Activated CD4-positive, alpha-beta memory T cell treated with anti-CD3 and anti-CD28 coated beads for 36 hours (primary cell): Measurements from ENCODE around the gene FAM9A. TPM values are rescaled to one million over a fixed set of nuclear protein-coding genes. Genes with fewer than 3 reads are reported as not detected.

Experiments
- CTCF ChIA-PET: fragments of 350-600 bp; sonication (Branson Sonifier 250); formaldehyde crosslinking; loops from one replicate; lab custom pipeline; 2021; ENCODE audit warnings: antibody characterized with exemption, inconsistent platforms; lab: Charles Lee
- POLR2A ChIA-PET: fragments of 350-600 bp; sonication (Branson Sonifier 250); formaldehyde crosslinking; loops from one replicate; lab custom pipeline; 2021; ENCODE audit warnings: antibody characterized with exemption; lab: Charles Lee
- DNase-seq: peaks from one replicate; pipeline ENCODE4 v3.0.0-alpha.2; 2020
- H3K27ac Mint-ChIP-seq: one replicate; pipeline ENCODE4 v1.8.0; 2021; ENCODE audit warnings: mixed read lengths
- H3K27me3 Mint-ChIP-seq: one replicate; pipeline ENCODE4 v1.8.0; 2021; ENCODE audit warnings: mixed read lengths
- H3K36me3 Mint-ChIP-seq: one replicate; pipeline ENCODE4 v1.8.0; 2021; ENCODE audit warnings: mixed read lengths
- H3K4me1 Mint-ChIP-seq: one replicate; pipeline ENCODE4 v1.8.0; 2021; ENCODE audit warnings: low read depth, mixed read lengths
- H3K4me3 Mint-ChIP-seq: one replicate; pipeline ENCODE4 v1.8.0; 2021; ENCODE audit warnings: mild to moderate bottlenecking, mixed read lengths
- H3K9me3 Mint-ChIP-seq: one replicate; pipeline ENCODE4 v1.8.0; 2021; ENCODE audit warnings: mixed read lengths
- intact Hi-C: fragments of 100-400 bp; cut with micrococcal nuclease; formaldehyde crosslinking; loops from one replicate; pipeline ENCODE4 v1.15.1; 2023
- total RNA-seq, 2 experiments: library from RNA; stranded (reverse); gene quantifications; one replicate each; pipeline ENCODE4 v1.2.3, GENCODE V29; 2021

Gene FAM9A
- total RNA-seq, result not detected

GRCh38 chrX:8801041-8801599 lies at the start of gene FAM9A:
TSS of gene FAM9A (minus strand) at chrX:8801383. CDS start at chrX:8800171, 1,212 bp downstream.
- H3K9me3 Mint-ChIP-seq, result no peaks in the 10 kb centered on the region

DNA sequence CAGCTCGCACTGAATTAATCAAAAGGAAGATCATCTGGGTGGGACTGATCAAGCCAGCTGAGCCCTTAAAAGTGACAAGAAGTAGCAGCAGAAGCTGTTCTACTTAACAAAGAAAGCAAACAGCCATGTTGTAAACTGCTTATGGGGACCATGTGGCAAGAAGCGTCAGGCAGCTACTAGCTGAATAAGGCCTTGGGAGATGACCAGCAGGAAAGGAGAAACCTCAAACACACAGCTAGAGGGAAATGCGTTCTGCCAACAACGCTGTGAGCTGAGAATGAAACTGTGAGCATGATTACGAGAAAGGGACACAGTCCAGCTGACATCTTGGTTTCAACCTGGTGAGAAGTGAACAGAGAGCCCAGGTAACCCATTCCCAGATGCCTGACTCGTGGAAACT lies 49.3 kb upstream of the FAM9A start:
- no peak for DNase-seq
- H3K27ac Mint-ChIP-seq, result no peak overlapping the region
- no peaks in the 10 kb centered on the region for H3K36me3 Mint-ChIP-seq
- intact Hi-C loops, result no loop called here
- H3K9me3 Mint-ChIP-seq, result no peaks in the 10 kb centered on the region
- H3K4me3 Mint-ChIP-seq, result no peak overlapping the region
- CTCF ChIA-PET, result no interaction called here
- H3K4me1 Mint-ChIP-seq, result no peaks in the 10 kb centered on the region
- POLR2A ChIA-PET, result no interaction called here
- H3K27me3 Mint-ChIP-seq, result peaks cover 5% of the 10 kb centered on the region

More at GRCh38 chrX:8801041-8801599, at the start of gene FAM9A:
- no peaks in the 10 kb centered on the region for H3K4me1 Mint-ChIP-seq
- POLR2A ChIA-PET, result no interaction called here
- H3K4me3 Mint-ChIP-seq, result no peak within 1 kb of the TSS
- H3K27me3 Mint-ChIP-seq, result peaks cover 1% of the 10 kb centered on the region
- intact Hi-C loops, result no loop called here
- no peak within 1 kb of the TSS for H3K27ac Mint-ChIP-seq
- CTCF ChIA-PET, result no interaction called here
- no peak for DNase-seq
- no peaks in the 10 kb centered on the region for H3K36me3 Mint-ChIP-seq

DNA sequence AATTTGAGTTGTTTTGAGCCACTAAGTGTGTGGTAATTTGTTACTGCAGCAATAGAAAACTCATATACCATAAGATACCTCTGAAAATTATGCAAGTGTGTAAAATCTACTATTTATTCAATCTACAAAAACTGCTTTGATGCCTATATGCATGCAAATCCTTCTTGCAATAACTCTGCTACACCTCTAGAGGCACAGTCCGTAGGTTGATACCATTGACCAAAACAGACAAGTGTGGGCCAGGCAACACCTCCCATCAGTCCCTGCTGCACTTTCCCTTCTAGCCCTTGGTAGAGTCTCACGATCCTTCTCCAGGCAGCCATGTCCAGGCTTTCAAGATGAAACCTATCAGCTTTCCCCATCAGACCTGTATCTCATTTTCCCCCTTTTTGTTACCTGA lies 48.8 kb upstream of the FAM9A start:
- Mint-ChIP-seq H3K27ac (no peak overlapping the region), H3K27me3 (peaks cover 5% of the 10 kb centered on the region), H3K9me3 (no peaks in the 10 kb centered on the region), H3K4me1 (no peaks in the 10 kb centered on the region), H3K4me3 (no peak overlapping the region), H3K36me3 (no peaks in the 10 kb centered on the region)
- DNase-seq, result no peak
- CTCF ChIA-PET, result no interaction called here
- POLR2A ChIA-PET, result no interaction called here
- intact Hi-C loops, result no loop called here

GRCh38 chrX:8849458-8849857 lies 48.3 kb upstream of the FAM9A start:
- Mint-ChIP-seq H3K4me3 (no peak overlapping the region), H3K27ac (no peak overlapping the region), H3K4me1 (no peaks in the 10 kb centered on the region), H3K9me3 (no peaks in the 10 kb centered on the region), H3K27me3 (peaks cover 5% of the 10 kb centered on the region), H3K36me3 (no peaks in the 10 kb centered on the region)
- no peak for DNase-seq
- CTCF ChIA-PET, result no interaction called here
- POLR2A ChIA-PET, result no interaction called here
- intact Hi-C loops, result no loop called here

DNA sequence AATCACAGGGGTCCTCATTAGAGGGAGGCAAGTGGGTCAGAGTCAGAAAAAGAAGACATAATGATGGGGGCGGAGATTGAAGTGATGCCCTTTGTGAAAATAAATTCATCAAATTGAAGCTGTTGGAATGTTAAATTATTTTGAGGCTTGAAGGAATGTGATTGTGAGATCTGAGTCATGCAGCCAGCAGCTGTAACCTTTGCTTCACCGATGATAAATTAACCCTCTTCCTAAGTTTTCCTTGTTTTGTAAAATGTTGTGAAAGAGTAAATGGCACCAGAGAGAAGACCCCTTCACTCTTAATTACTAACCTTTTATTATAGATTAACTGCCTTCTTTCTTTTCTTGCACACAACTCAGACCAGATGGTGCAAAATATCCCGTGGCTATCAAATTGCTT lies 47.7 kb upstream of the FAM9A start:
- Mint-ChIP-seq H3K4me3 (no peak overlapping the region), H3K27me3 (peaks cover 5% of the 10 kb centered on the region), H3K27ac (no peak overlapping the region), H3K36me3 (no peaks in the 10 kb centered on the region), H3K4me1 (no peaks in the 10 kb centered on the region), H3K9me3 (no peaks in the 10 kb centered on the region)
- CTCF ChIA-PET, result no interaction called here
- no peak for DNase-seq
- POLR2A ChIA-PET, result no interaction called here
- intact Hi-C loops, result no loop called here

GRCh38 chrX:8848441-8848840 lies 47.3 kb upstream of the FAM9A start:
- Mint-ChIP-seq H3K27ac (no peak overlapping the region), H3K4me3 (no peak overlapping the region), H3K27me3 (peaks cover 5% of the 10 kb centered on the region), H3K4me1 (no peaks in the 10 kb centered on the region), H3K9me3 (no peaks in the 10 kb centered on the region), H3K36me3 (no peaks in the 10 kb centered on the region)
- CTCF ChIA-PET, result no interaction called here
- no peak for DNase-seq
- POLR2A ChIA-PET, result no interaction called here
- intact Hi-C loops, result no loop called here

- H3K27me3 Mint-ChIP-seq, result peaks cover 6% of the 10 kb centered on the region
- no peak for DNase-seq
Measured at GRCh38 chrX:8847360-8847759, 46.2 kb upstream of the FAM9A start.

DNA sequence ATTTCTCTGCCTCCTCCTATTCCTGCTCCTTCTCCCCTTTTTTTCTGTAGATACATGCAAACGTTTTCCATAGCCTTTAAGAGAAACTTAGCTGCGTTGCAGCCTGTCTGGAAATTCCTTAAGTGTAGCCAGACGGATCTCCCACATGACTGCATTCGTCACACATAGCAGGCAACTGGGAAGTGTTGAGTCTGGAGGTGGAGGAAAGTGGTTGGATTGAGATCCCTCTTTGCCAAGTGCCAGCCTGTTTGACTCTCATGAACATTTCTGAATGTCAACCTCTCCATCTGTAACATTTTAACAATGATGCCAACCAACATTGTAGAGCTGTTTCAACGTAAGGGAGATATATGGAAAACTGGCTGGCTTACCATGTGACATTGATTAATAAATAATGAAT lies 45.1 kb upstream of the FAM9A start:
- H3K4me1 Mint-ChIP-seq, result no peaks in the 10 kb centered on the region

More at GRCh38 chrX:8847360-8847759, 46.2 kb upstream of the FAM9A start:
- no peaks in the 10 kb centered on the region for H3K4me1 Mint-ChIP-seq
- intact Hi-C loops, result no loop called here
- H3K36me3 Mint-ChIP-seq, result no peaks in the 10 kb centered on the region
- ChIA-PET POLR2A (no interaction called here), CTCF (no interaction called here)
- H3K9me3 Mint-ChIP-seq, result no peaks in the 10 kb centered on the region
- no peak overlapping the region for H3K27ac Mint-ChIP-seq
- no peak overlapping the region for H3K4me3 Mint-ChIP-seq

GRCh38 chrX:8845469-8845868 lies 44.3 kb upstream of the FAM9A start:
- Mint-ChIP-seq H3K27ac (no peak overlapping the region), H3K9me3 (no peaks in the 10 kb centered on the region), H3K4me3 (no peak overlapping the region), H3K36me3 (no peaks in the 10 kb centered on the region), H3K4me1 (no peaks in the 10 kb centered on the region), H3K27me3 (peaks cover 8% of the 10 kb centered on the region)
- intact Hi-C loops, result no loop called here
- ChIA-PET CTCF (no interaction called here), POLR2A (no interaction called here)
- no peak for DNase-seq

More for the DNA sequence above, 45.1 kb upstream of the FAM9A start:
- ChIA-PET POLR2A (no interaction called here), CTCF (no interaction called here)
- Mint-ChIP-seq H3K27ac (no peak overlapping the region), H3K27me3 (peaks cover 8% of the 10 kb centered on the region), H3K4me3 (no peak overlapping the region), H3K9me3 (no peaks in the 10 kb centered on the region), H3K36me3 (no peaks in the 10 kb centered on the region)
- DNase-seq, result no peak
- intact Hi-C loops, result no loop called here

DNA sequence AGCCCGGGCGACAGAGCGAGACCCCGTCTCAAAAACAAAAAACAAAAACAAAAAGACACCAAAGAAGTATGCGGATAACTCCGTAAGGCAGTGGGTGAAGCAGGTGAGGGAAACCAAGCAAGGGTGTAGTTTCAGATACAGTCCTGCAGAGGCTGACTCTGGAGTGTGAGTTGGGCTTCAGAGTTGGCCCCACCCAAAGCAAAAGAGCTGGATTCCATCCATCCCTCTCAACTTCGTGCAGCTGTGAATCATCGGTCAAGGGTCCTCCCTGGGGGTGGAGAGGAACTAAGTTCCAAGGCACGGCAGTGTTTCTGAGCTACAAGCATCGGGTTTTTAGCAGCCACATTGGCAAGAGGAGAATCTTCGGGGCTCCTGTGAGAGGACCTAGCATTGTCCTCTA lies 43.9 kb upstream of the FAM9A start:
- Mint-ChIP-seq H3K36me3 (no peaks in the 10 kb centered on the region), H3K9me3 (no peaks in the 10 kb centered on the region), H3K27me3 (peaks cover 8% of the 10 kb centered on the region), H3K27ac (no peak overlapping the region), H3K4me1 (no peaks in the 10 kb centered on the region), H3K4me3 (no peak overlapping the region)
- intact Hi-C loops, result no loop called here
- no peak for DNase-seq
- CTCF ChIA-PET, result no interaction called here
- POLR2A ChIA-PET, result no interaction called here

DNA sequence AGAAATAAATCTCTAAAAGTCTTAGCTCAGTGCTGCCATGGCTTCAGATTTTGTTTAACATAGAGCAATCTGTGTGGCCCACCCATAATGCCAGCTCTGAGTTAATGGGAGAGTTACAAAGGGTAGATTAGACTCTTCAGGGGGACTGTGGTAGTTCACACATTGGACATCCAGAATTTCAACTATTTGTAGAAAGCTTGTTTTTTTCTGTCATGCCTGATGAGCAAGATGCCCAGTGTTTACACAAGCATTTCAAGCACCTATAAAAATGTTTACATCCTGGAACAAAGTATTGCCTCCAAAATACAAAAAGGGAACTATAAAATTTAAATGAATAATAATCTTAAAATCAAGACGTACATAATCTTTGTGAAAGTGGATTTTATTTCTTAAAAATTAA lies 43.0 kb upstream of the FAM9A start:
- Mint-ChIP-seq H3K9me3 (no peaks in the 10 kb centered on the region), H3K27ac (no peak overlapping the region), H3K4me1 (no peaks in the 10 kb centered on the region), H3K36me3 (no peaks in the 10 kb centered on the region), H3K4me3 (no peak overlapping the region), H3K27me3 (peaks cover 8% of the 10 kb centered on the region)
- ChIA-PET POLR2A (no interaction called here), CTCF (interaction anchor here (0.7 kb wide), 1 partner anchor 28 kb away, joined by 3 read pairs; no protein-coding TSS in a partner anchor)
- intact Hi-C loops, result no loop called here
- DNase-seq, result no peak

DNA sequence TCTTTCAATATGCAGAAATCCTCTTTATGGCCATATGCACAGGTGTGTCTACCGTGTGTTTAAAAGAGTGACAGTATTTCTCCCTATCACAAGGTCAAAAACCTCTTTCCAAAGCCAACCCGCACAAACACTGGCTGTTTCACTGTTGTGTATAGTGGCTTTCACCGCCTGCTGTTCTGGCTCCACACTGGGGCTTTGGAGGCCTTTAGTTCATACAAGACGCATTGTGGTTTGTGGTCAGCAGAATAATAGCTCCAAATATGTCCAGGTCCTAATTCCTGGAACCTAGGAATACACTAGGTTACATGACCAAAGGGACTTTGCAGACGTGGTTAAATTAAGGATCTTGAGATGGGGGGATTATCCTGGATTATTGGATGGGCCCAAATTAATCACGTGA lies 40.7 kb upstream of the FAM9A start:
- Mint-ChIP-seq H3K9me3 (no peaks in the 10 kb centered on the region), H3K27ac (no peak overlapping the region), H3K4me1 (no peaks in the 10 kb centered on the region), H3K4me3 (no peak overlapping the region), H3K36me3 (no peaks in the 10 kb centered on the region), H3K27me3 (peaks cover 3% of the 10 kb centered on the region)
- CTCF ChIA-PET, result no interaction called here
- intact Hi-C loops, result no loop called here
- no peak for DNase-seq
- POLR2A ChIA-PET, result no interaction called here

GRCh38 chrX:8834392-8834791 lies 33.2 kb upstream of the FAM9A start:
- POLR2A ChIA-PET, result no interaction called here
- H3K4me3 Mint-ChIP-seq, result no peak overlapping the region
- no peak for DNase-seq
- intact Hi-C loops, result no loop called here
- peaks cover 8% of the 10 kb centered on the region for H3K27me3 Mint-ChIP-seq
- no peaks in the 10 kb centered on the region for H3K36me3 Mint-ChIP-seq
- H3K27ac Mint-ChIP-seq, result no peak overlapping the region
- H3K4me1 Mint-ChIP-seq, result no peaks in the 10 kb centered on the region
- CTCF ChIA-PET, result no interaction called here
- no peaks in the 10 kb centered on the region for H3K9me3 Mint-ChIP-seq
